NCI-H2107 (cell line): ENCODE measurements around the gene AKT1S1.

Experiments
- DNase-seq: peaks from one replicate; lab custom pipeline; 2025; lab: John Stamatoyannopoulos, UW

The AKT1S1 gene

DNA sequence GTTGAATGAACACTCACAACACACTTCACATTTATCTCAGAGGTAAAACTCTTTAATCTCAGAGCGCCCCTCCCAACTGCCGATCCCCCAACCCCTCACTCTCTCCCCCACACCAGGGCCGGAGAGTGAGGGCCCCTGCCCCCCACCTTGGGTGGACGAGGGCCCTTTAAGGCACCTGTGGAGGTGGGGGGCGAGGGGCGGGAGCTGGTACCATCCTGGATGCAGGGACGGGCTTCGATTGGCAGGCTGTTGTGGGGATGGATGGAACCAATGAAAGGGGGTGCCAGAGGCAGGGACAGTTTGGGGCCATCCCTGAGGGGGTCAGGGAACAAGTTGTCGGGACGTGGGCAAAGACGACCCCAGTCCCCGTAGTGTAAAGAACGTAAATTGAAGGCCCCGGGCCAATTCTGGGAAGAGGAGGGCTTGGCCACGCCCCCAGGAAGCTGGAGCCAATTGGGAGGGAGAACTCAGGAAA lies 8.1 kb downstream of the AKT1S1 start:
- DNase-seq, result no peak

DNA sequence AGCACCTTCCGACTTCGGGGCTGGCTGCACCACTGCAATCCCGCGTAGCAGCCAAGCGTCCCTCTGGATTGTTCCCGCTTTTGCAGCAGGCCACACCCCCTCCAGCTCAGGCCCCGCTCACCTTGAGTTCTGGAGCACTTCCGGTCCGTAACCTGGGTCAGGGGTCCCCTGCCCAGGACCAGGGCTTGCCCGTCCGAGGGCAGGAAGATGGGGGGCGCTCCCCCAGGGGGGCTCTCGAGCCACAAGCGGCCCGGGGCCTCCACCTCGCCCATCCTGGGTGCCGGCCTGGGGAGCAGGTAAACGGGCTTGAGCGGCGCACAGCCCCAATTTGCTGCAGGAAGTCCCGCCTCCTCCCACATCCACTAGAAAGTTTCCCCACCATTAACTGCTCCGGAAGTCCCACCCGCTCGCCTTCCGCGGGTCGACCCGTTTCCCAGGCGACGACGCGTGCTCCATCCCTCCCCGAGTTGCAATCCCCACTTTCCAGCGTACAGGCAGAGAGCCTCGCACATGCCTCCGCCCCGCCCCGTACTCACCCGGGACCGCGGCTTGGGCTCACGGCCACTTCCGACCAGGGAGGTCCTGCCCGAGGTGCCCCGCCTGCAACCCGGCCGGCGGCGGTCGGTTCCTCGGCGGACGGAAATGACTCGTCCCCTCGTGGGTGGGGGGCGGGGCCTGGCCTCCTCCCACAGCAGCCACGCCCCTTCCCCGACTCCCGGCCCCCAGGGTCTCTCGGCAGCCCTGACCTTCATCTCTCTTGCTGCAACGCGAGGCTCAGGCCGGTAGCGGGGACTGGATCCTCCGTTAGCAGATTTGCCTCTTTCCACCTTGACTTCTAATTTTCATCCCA lies 10.0 kb downstream of the AKT1S1 start, which contains the start of gene PNKP:
TSS of gene PNKP (minus strand) at position 644 of the 850 bp plus-strand sequence. CDS start at position 272, 372 bp downstream.
- peak; percentile 69 for DNase-seq

DNA sequence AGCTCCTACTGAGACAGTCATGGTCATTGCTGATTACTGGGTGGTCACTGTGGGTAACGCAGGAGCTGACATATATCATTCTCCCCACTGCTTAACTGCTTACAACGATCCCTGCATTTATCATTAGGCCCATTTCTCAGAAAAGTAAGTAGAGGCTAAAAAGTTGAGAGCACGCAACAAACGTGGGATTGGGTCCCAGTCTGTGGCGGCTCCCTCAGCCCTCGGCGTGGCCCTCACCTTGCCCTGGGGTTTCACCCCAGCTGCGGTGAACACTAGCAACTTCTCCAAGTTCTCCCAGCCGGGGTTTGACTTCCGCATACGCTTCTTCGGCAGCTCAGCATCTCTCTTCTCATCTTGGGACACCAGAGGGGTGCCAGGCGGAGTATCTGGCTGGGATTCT lies 12.3 kb downstream of the AKT1S1 start:
- no peak for DNase-seq

DNA sequence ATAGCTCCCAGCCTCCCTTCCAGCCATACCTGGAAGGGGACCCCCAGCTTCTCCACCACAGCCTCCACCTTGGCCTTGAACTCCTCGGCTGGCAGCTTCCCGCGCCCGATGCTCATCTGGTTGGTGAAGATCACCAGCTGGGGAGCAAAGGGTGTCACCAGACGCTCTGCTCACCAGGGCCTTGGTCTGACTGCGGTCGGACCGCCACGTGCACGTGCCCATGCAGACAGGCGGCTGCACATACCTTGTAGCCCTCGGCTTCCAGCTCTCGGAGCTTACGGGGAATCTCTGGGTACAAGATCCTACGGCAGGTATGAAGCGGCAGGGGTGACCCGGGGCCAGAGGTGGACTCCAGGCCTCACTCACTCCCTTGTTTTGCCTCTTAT lies 13.2 kb downstream of the AKT1S1 start:
- DNase-seq, result no peak

DNA sequence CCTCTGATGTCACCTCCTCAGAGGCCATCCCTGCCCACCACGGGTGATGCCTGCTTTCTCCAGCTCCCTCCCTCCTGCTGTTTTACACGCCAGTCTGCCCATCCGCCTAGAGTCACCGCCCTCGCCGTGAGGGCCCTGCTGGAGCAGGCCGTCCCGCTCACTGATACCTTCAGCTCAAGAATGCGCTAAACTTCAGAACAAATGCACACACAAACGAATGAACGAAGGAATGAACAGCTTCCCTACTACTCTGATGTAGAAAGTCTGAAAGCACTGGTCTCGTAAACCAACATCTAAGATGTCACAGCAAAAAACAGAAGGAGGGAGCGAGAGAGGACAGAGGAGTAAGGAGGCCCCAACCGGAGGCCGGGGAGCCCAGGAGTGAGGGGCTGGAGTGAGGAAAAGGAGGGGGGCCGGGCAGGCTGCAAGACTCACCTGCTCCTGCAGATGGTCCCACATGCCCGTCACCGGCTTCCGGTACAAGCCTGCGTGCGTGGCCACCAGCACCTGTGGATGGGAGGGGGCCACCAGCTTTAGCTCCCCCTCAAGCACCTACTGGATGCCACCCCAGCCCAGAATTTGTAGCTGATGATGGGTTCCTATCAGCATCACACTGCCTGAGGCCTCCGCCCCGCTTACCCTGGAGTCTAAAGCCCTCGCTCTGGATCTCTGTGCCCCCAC lies 13.8 kb downstream of the AKT1S1 start:
- no peak for DNase-seq

DNA sequence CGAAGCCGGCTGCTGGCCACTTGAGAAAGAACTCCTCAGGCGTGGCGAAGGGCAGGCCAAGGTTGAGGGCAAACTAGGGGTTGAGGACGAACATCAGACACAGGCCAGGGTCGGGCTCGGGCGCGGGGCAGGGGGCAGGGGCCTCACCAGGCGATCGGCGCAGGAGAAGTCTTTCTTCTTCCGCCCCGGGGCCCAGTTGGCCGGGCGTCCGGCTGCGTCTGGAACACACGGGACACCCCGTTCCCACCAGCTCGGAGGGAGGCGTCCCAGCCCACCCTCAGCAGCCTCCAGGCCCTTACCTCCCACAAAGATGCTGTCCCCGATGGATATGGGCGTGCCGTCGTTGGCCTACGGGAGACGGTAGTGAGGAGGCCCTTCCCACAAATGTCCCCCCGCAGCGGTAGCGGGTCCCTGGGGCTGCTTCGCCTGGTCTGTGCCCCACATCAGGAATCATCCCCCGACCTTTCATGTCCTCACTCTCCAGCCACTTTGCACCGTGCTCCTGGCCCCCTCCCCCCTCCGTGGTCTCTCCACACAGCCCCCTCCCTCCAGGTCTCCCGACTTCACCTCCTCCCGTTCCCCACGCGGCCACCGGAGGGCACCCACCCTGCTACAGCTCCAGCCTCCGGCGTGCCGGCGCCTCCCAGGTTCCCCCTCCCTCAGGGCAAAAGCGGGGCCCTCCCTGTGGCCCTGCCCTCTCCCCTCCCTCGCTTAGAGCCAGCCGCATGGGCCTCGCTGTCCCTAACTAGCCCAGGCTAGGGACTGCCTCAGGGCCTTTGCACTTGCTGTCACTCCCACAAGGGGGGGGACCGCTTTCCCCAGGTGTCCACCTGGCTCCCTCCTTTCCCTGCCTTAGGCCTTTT lies 14.5 kb downstream of the AKT1S1 start:
- DNase-seq, result no peak

DNA sequence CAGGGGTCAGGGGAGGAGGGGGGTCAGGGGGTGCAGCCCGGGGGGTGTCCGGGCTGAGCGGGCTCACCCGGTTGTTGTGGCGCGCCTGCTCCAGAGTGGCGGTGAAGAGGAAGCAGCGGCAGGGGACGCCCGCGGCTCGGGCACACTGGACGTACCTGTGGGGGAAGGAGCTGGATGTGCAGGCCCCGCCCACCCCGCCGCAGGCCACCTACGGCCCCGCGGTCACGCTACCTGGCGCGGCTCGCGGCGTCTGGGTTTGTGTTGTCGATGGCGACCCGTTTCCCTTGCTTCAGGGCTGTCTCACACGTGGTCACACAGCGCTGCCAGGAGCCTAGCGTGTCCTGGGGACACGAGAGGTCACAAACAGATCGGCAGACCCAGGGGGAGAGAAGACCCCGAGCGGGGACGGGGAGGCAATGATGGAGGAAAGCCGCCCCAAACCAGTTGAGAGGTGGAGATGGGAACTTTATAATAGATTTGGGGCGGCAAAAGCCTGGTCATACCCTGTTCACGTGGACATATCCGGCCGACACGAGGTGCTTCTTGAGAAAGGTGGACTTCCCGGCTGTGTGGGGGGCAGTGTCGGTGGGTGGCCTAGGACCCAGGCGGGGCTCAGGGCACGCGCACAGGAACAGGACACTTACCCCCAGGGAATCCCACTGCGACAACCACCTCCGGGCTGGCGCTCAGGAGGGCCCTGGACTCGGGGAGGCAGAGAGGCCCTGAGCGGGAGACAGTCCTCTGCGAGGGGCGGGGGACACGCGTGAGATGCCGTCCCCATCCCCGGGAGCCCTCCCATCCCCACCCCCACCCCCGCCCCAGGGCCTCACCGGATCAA lies 15.4 kb downstream of the AKT1S1 start:
- peak; percentile 54 for DNase-seq

DNA sequence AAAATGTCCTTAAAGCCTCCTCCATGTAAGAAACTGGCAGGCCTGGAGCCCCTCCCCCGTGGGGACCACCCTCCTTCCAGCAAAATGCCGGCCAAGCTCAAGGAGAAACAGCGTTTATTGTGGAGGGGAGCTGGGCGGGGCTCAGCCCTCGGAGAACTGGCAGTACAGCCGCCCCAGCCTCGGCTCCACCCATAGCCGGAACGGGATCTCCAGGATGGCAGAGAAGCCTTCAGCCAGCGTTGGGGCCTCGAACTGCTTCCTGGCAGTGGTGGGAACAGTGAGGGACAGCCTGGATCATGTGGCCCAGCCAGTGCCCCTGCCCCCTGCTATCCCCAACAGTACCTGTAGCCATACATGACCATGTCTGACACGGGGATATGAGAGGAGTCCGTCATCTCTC lies 16.0 kb downstream of the AKT1S1 start:
- peak; percentile 30 for DNase-seq

DNA sequence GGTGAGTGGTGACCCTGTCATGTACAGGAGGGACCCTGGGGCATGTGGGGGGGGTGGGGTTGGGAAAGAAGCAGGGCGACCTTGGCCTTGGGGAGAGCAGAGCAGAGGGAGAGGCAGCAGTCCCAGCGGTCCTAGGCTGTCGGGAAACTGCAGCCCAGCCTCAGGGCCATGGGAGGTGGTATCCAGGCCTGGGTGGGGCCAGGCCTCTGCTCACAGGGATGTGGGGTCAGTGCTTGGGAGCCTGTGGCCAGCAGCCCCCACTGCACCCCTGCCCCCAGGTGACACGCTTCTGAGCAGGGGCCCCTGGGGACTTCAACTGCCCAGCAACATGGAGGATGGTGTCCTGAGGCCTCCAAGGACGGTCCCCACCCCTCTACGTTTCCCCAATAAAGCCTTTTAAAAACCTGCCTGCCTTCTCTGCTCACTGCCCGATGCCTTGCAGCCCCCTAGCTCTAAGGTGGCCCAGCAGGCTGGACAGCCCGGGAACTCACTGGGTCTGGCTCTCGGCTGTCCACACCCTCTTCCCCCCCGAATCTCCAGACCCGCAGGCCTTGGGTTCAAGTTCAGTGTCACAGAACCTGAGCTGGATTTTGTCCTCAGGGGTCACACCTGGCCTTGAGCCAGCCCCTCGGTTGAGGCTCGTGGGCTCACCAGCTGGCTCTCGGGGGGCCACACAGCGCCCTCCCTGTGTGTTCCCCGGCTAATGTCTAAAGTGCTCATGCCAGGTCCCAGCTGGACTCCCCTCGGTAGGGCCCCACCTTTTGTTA lies 16.6 kb downstream of the AKT1S1 start:
- no peak for DNase-seq

DNA sequence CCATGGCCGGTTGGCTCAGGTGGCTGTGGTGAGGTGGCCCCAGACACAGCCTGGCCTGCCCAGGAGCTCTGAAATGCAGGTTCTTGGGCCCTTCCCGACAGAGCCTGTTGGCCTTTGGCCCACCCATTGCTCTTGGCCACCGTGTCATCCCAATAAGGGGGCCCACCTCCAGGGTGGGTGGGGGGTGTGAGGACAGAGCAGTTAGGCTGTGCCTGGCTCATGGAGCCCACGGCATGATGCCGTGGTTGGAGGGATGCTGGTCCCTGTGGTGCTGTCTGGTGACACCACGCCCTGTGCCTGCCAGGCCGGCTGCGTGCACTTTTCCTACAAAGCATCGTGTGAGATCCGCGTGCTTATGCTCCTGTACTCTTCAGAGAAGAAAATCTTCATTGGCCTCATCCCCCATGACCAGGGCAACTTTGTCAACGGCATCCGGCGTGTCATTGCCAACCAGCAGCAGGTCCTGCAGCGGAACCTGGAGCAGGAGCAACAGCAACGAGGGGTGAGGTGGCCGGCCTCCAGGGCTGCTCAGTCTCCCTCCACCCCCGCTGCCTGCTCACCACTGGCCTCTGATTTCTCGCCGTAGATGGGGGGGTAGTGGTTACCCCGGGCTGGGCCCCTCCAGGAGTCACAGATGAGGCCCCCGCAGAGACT lies 17.3 kb downstream of the AKT1S1 start:
- DNase-seq, result no peak

DNA sequence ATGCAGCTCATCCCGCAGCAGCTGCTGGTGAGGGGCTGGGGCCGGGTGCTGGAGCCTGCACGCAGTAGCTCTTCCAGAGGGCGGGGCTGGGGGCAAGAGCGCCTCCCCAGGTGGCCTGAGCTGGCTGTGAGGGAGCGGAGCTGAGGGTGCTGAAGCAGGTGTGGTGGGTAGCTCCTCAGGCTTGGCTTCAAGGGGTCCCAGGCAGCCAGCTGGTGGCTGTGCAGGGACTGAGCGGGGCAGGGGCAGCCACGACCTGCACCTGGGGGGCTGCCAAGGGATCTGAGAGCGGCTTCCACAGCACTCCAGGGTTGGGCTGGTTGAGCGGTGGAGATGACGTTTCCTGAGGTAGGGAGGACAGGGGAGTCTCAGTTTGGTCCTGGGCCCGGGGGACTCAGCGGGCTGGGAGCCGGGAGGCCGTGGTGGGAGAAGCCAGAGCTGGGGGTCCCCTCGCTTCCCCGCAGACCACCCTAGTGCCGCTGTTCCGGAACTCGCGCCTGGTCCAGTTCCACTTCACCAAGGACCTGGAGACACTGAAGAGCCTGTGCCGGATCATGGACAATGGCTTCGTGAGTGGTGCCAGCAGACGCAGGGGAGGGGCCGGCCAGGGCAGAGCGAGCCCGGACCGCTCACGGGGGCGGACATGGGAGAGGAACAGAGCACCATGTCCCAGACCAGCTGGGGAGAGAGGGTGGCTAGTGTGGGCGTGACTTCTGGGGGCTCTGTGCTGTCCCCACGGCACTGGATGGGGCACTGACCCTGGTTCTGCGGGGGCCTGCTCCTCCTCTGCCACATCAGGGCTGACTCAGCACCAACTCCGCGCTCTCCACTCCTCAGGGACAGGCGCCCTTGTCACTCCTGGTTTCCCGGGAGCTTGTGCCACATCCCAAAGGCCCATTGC lies 18.8 kb downstream of the AKT1S1 start:
- DNase-seq, result no peak

DNA sequence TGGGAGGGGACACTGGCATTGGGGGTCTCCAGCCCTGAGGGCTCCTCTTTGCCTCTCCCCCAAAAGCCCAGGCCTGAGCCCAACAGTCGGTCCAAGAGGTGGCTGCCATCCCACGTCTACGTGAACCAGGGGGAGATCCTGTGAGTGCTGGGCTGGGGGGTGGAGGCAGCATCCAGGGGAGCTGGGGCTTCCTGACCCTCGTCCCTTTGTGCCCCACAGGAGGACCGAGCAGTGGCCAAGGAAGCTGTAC lies 19.4 kb downstream of the AKT1S1 start:
- DNase-seq, result no peak

DNA sequence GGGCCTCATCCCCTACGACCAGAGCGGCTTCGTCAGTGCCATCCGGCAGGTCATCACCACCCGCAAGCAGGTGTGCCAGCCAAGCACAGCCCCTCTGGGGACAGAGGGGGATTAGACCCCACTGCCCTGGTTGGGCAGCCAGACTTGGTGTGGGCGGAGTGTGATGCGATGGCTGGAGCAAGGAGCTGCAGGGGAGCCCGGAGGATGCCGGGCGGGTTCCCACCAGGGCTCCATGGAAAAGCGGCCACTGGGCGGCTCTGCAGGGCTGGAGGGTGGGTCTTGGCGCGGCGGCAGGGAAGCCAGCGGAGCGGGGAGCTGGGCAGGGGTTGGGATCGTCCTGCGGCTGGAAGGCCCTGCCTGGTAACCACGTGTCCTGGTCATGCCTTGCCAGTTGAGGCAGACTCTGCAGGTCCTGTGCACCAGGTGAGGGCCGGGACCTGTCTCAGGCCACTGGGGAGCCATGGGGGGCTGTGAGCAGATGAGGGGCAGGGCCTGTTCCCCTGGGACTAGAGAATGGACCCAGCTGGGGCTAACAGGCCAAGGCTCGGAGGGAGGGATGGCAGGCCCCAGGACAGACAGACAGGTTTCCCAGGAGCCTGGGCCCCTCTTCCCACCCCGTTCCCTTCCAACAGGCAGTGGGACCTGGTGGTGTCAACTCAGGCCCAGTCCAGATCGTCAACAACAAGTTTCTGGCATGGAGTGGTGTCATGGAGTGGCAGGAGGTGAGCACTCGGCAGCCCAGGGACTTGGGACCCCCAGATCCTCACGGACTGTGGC lies 19.9 kb downstream of the AKT1S1 start:
- no peak for DNase-seq

DNA sequence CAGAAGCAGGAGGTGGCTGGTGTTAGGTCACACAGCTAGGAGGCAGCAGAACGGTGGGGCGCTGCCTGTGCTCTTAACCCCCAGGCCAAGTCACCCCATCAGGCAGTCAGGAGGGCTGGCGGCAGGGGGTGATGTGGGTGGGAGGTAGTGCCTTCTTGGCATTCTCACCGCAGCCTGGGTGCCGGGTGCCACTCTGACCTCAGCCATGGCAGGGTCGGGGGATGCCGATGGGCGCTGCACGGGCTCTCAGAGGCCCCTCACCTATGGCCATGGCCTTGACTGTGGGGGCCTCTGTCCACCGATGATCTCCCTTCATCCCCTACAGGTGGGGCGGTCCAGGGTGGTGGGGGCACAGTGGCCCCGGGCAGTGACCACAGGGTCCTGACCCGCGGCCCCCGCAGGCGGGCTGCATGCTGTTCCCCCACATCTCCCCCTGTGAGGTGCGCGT lies 20.6 kb downstream of the AKT1S1 start:
- no peak for DNase-seq

DNA sequence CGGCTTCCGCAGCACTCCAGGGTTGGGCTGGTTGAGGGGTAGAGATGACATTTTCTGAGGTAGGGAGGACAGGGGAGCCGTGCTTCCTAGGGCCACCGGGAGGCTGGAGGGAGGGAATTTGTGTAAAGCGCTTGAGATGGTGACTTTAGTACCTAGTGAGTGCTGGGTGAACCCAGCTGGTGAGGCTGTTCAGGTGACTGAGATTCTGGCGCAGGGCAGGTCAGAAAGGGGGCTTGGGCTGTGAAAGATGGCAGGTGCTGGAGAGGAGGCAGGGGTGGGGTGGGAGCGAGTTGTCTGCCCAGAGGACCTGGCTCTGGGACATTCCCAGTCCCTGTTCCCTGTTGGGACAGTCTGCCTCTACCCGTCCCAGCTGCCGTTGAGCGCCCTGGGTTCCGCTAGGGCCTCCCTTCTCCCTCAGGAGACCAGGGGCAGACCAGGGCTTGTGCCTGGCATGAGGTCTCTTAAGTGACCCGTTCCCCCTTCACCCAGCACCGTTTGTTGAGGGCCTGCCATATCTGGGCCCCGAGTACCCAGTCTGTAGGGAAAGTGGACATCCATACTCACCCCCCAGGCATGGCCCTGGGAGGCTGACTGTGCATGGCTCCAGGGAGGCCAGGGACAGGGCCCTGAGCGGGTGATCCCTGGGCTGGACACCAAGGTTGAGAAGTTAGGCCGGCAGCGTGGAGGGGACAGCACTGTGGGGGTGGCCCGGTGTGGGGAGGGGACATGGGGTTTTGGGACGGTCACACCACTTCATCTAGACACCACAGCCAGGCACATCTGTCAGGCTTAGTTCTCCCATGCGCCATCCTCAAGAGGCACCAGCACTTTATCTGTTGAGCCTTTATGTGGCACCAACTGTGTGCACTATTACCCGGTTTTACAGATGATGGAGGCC lies 21.2 kb downstream of the AKT1S1 start:
- no peak for DNase-seq

DNA sequence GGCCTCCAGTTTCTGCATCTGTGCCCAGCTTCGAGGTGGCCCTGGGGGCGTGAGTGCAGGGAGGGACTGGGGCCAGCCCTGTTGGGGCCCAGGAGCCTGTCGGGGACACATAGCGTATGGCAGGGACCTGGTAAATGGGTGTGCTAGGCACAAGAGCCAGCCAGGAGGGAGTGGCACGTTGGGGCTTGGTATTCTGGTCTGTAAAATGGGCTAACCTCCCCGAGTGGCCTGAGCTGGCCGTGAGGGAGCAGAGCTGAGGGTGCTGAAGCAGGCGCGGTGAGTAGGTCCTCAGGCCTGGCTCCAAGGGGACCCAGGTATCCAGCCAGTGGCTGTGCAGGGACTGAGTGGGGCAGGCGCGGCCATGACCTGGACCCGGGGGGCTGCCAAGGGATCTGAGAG lies 21.9 kb downstream of the AKT1S1 start:
- DNase-seq, result no peak
